ENCODE measurements around the gene CKAP5.

Gene CKAP5

DNA sequence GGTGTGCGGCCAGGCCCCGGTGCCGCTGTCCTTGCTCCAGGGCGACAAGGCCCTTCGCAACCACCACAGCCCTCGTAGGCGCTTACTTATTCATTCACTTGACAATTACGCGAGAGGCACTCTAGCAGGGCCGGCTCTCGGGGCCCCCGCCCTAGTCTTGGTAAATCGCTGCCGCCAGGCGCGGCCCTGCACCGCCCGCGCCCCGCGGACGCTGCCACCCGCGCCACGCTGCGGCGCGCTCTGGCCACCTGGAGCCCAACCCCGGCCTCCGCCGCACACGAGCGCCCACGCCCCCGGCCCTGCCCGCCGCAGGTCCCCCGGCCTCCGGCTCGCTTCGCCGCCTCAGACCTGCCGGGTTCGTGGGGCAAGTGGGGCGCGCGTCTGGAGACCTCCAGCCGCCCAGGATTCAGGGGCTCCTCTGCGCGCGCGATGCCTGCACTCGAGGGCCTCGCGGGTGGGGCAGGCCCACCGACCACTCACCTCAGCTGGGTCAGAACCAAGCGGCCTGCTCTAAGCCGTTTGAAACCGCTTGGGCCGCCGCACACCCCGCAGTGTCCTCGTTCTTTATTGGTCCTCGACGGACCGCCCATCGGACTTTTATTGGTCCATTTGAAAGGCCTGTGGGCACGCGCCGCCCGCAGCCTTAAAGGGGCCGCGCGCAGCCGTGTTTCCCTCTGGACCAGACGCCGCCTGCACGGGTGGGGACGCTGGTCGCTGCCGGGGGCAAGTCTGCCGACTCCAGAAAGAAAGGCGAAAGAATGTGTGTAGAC lies at the start of gene CKAP5:
Gene CKAP5 (minus strand): TSS at position 541 of the 770 bp plus-strand sequence. CDS start 25,049 bp downstream, outside the sequence.
- H3K36me3 ChIP-seq (ENCODE audit: control insufficient read depth, insufficient read depth, low read length): no peaks in the 10 kb centered on the region
- no peaks in the 10 kb centered on the region for H3K9me3 ChIP-seq (ENCODE audit: control insufficient read depth, insufficient read depth, low read length)
- peak within 1 kb of the TSS; percentile 84 for H3K4me3 ChIP-seq (ENCODE audit: low read depth, low read length)
- H3K9ac ChIP-seq (ENCODE audit: low read depth, low read length): peak within 1 kb of the TSS; percentile 66
- H3K4me1 ChIP-seq (ENCODE audit: control insufficient read depth, insufficient read depth, low read length): peaks cover 10% of the 10 kb centered on the region
- H3K27me3 ChIP-seq (ENCODE audit: control insufficient read depth, insufficient read depth, low read length): peaks cover 23% of the 10 kb centered on the region

DNA sequence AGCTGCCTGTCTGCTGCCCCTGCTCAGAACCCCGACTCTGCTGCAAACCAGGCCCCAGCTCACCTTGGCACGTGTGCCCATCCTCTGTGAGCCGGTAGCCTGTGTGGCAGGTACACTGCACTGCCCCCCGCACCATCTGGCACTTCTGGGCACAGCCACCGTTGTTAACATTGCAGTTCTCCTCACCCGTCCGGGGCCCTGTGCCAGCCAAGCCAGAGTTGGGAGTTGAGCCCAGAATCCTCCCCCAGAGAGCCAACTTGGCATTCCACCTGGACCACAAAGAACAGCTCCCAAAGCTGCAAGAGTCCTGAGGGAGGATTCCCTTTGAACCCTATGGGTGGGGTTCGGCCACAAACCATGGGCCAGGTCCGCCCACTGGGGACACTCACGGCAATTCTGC lies 49.7 kb upstream of the CKAP5 start:
- H3K36me3 ChIP-seq (ENCODE audit: control insufficient read depth, insufficient read depth, low read length): peaks cover 19% of the 10 kb centered on the region

DNA sequence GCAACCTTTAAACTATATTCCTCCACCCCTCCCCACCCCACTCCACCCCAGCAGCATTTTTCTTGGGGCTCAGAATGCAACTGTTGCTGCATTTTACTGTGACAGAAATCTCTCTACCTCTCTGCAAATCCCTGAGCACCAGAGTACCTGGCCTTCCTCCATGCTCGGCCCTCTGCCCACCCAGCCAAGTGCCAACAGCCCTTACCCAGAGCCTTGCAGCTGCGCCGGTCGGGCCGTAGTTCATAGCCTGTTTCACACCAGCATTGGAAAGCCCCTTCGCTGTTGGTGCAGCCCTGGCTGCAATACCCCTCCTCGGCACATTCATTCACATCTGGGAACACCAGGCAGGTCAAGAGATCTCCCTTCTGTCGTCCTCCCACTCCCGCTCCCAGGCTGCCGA lies 48.9 kb upstream of the CKAP5 start:
- peaks cover 19% of the 10 kb centered on the region for H3K36me3 ChIP-seq (ENCODE audit: control insufficient read depth, insufficient read depth, low read length)
- no peak overlapping the region for H3K4me3 ChIP-seq (ENCODE audit: low read depth, low read length)
- no peaks in the 10 kb centered on the region for H3K9me3 ChIP-seq (ENCODE audit: control insufficient read depth, insufficient read depth, low read length)
- H3K27me3 ChIP-seq (ENCODE audit: control insufficient read depth, insufficient read depth, low read length): no peaks in the 10 kb centered on the region
- no peaks in the 10 kb centered on the region for H3K4me1 ChIP-seq (ENCODE audit: control insufficient read depth, insufficient read depth, low read length)
- no peak overlapping the region for H3K9ac ChIP-seq (ENCODE audit: low read depth, low read length)

More for the DNA sequence above, 49.7 kb upstream of the CKAP5 start:
- Histone ChIP-seq H3K9ac (ENCODE audit: low read depth, low read length) (no peak overlapping the region), H3K27me3 (ENCODE audit: control insufficient read depth, insufficient read depth, low read length) (no peaks in the 10 kb centered on the region), H3K4me3 (ENCODE audit: low read depth, low read length) (no peak overlapping the region), H3K9me3 (ENCODE audit: control insufficient read depth, insufficient read depth, low read length) (no peaks in the 10 kb centered on the region), H3K4me1 (ENCODE audit: control insufficient read depth, insufficient read depth, low read length) (no peaks in the 10 kb centered on the region)

DNA sequence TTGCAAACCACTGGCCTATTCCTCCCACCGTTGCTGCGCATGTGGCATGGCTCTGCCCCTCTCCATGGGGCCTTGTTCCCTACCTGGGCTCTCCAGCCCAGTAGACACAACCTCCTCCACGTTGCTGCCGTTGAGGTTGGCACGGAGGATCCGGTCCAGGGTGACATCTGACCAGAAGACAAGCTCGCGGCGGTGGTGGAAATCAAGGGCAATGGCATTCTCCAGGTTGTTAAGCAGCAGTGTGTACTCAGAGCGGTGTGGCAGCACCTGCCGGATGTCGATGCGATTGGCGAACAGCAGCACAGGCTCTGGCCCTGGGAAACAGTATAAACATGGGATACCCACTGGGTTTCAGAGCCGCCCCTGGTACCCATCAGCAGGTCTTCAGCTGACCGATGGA lies 48.4 kb upstream of the CKAP5 start:
- Histone ChIP-seq H3K9me3 (ENCODE audit: control insufficient read depth, insufficient read depth, low read length) (no peaks in the 10 kb centered on the region), H3K27me3 (ENCODE audit: control insufficient read depth, insufficient read depth, low read length) (no peaks in the 10 kb centered on the region), H3K9ac (ENCODE audit: low read depth, low read length) (no peak overlapping the region), H3K36me3 (ENCODE audit: control insufficient read depth, insufficient read depth, low read length) (peaks cover 18% of the 10 kb centered on the region), H3K4me1 (ENCODE audit: control insufficient read depth, insufficient read depth, low read length) (no peaks in the 10 kb centered on the region), H3K4me3 (ENCODE audit: low read depth, low read length) (no peak overlapping the region)

DNA sequence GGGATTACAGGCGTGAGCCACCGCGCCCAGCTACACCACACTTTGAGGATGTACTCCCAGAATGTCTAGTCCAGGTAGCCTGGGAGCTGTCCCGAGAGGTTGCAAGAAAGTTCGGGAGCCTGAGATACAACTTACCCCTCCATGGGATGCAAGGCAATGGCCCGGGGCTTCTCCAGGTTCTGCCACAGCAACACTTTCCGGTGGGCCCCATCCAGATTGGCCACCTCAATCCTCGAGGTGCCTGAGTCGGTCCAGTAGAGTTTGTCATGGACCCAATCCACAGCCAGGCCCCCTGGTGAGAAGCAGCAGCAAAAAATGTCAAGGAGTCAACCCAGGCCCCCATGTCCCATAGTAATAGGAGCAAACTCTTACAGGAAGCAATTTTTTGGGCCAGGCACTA lies 46.8 kb upstream of the CKAP5 start:
- H3K4me1 ChIP-seq (ENCODE audit: control insufficient read depth, insufficient read depth, low read length): no peaks in the 10 kb centered on the region
- no peak overlapping the region for H3K9ac ChIP-seq (ENCODE audit: low read depth, low read length)
- no peaks in the 10 kb centered on the region for H3K9me3 ChIP-seq (ENCODE audit: control insufficient read depth, insufficient read depth, low read length)
- H3K36me3 ChIP-seq (ENCODE audit: control insufficient read depth, insufficient read depth, low read length): peaks cover 12% of the 10 kb centered on the region
- no peaks in the 10 kb centered on the region for H3K27me3 ChIP-seq (ENCODE audit: control insufficient read depth, insufficient read depth, low read length)
- no peak overlapping the region for H3K4me3 ChIP-seq (ENCODE audit: low read depth, low read length)

DNA sequence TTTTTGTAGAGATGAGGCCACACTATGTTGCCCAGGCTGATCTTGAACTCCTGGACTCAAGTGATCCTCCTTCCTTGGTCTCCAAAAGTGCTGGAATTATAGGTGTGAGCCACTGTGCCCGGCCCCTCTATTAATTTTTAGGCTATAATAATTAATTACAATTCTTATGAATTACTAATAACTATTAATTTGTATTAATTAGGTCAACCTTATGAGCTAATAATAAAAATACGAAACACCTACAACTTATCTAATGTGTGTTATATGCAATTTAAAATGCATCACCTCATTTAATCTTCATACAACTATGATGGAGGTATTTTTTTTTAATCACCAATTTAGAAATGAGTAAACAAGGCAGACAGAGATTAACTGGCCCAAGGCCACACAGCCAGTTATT lies 46.0 kb upstream of the CKAP5 start:
- Histone ChIP-seq H3K36me3 (ENCODE audit: control insufficient read depth, insufficient read depth, low read length) (peaks cover 12% of the 10 kb centered on the region), H3K27me3 (ENCODE audit: control insufficient read depth, insufficient read depth, low read length) (no peaks in the 10 kb centered on the region), H3K4me1 (ENCODE audit: control insufficient read depth, insufficient read depth, low read length) (no peaks in the 10 kb centered on the region), H3K4me3 (ENCODE audit: low read depth, low read length) (no peak overlapping the region), H3K9ac (ENCODE audit: low read depth, low read length) (no peak overlapping the region), H3K9me3 (ENCODE audit: control insufficient read depth, insufficient read depth, low read length) (no peaks in the 10 kb centered on the region)

DNA sequence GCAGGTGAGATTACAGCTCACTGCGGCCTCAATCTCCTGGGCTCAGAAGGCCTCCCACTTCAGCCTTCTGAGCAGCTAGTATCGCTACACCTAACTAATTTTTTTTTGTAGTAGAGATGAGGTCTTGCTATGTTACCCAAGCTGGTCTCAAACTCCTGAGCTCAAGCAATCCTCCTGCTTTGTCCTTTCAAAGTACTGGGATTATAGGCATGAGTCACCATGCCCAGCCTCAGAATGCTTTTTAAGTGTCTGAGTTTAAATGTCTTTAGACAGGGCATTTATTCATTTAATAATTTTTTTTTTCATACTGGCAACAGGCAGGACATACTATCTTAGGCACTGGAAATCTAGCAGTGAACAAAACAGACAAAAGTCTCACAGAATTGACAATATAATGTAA lies 44.6 kb upstream of the CKAP5 start:
- Histone ChIP-seq H3K9ac (ENCODE audit: low read depth, low read length) (no peak overlapping the region), H3K27me3 (ENCODE audit: control insufficient read depth, insufficient read depth, low read length) (no peaks in the 10 kb centered on the region), H3K4me1 (ENCODE audit: control insufficient read depth, insufficient read depth, low read length) (no peaks in the 10 kb centered on the region), H3K4me3 (ENCODE audit: low read depth, low read length) (no peak overlapping the region), H3K9me3 (ENCODE audit: control insufficient read depth, insufficient read depth, low read length) (no peaks in the 10 kb centered on the region), H3K36me3 (ENCODE audit: control insufficient read depth, insufficient read depth, low read length) (peaks cover 13% of the 10 kb centered on the region)

DNA sequence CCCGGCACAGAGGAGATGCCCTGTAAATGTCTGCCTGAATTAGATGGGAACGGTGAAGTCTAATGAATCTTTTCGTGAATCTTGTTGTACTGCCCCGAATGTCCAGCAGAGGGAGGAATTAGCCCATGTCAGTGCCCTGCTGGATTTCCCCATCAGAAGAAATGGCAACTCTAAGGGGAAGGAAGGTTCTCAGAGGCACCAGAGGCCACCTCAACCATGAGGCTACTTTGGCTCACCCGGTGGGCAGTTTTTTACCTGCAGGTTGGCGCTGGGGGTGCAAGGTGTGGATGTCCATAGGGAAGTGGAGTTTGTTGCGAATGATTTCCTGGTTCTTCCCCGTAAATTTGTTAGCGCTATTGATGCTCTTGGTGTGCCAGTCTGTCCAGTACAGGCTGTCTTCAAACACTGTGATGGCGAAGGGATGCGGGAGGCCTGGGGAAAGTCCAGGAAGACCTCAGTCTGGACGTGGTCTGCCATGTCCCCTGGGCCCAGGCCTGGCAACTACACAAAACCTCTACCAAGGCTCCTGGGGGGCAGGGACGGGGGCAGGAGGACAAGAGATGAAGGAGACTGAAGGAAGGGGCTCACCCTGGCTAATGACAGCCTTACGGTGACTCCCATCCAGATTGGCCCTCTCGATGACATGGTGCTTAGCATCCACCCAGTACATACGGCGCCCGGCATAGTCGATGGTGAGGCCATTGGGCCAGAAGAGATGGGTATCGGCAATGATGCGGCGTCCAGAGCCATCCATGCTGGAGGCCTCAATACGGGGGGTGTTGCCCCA lies 43.8 kb upstream of the CKAP5 start:
- Histone ChIP-seq H3K4me3 (ENCODE audit: low read depth, low read length) (no peak overlapping the region), H3K27me3 (ENCODE audit: control insufficient read depth, insufficient read depth, low read length) (no peaks in the 10 kb centered on the region), H3K4me1 (ENCODE audit: control insufficient read depth, insufficient read depth, low read length) (no peaks in the 10 kb centered on the region), H3K9ac (ENCODE audit: low read depth, low read length) (no peak overlapping the region), H3K36me3 (ENCODE audit: control insufficient read depth, insufficient read depth, low read length) (peaks cover 11% of the 10 kb centered on the region), H3K9me3 (ENCODE audit: control insufficient read depth, insufficient read depth, low read length) (no peaks in the 10 kb centered on the region)

DNA sequence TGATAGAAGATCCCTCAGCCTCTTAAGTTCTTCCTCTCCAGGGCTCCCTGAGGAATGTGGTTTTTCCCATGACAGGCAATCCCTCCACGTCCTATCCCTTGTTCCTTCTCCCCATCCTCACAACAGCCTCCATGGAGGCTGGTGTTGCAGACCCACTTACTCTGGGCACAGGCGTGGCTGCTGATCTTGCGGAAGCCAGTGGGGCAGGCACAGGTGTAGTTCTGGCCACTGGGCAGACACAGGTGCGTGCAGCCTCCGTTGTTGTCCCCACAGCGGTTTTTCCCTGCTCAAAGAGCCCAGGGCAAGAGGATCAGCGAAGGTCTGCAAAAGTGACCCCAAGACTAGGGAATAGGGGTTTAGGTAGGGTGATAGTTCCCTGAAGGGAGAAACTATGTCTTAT lies 43.2 kb upstream of the CKAP5 start:
- peaks cover 11% of the 10 kb centered on the region for H3K36me3 ChIP-seq (ENCODE audit: control insufficient read depth, insufficient read depth, low read length)
- no peaks in the 10 kb centered on the region for H3K27me3 ChIP-seq (ENCODE audit: control insufficient read depth, insufficient read depth, low read length)
- H3K4me3 ChIP-seq (ENCODE audit: low read depth, low read length): no peak overlapping the region
- H3K9me3 ChIP-seq (ENCODE audit: control insufficient read depth, insufficient read depth, low read length): no peaks in the 10 kb centered on the region
- H3K4me1 ChIP-seq (ENCODE audit: control insufficient read depth, insufficient read depth, low read length): no peaks in the 10 kb centered on the region
- no peak overlapping the region for H3K9ac ChIP-seq (ENCODE audit: low read depth, low read length)

DNA sequence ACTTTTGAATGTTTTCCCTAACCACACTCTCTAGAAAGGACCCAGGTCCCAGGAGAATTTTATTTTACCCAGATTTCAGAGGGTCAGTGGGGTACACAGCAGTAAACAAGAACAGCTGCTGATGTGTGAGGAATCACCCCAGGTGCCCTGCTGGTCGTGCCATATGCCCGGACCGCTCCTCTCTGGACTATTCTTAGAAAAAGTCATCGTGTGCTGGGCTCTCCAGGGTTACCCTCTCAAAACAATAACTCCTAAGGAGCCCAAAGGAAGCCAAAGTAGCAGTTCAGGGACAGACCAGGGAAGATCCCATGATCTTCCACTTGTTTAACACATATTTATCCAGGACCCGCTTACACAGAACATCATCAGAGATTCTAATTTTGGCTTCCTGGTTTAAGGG lies 42.6 kb upstream of the CKAP5 start:
- Histone ChIP-seq H3K4me3 (ENCODE audit: low read depth, low read length) (no peak overlapping the region), H3K36me3 (ENCODE audit: control insufficient read depth, insufficient read depth, low read length) (peaks cover 11% of the 10 kb centered on the region), H3K4me1 (ENCODE audit: control insufficient read depth, insufficient read depth, low read length) (no peaks in the 10 kb centered on the region)

DNA sequence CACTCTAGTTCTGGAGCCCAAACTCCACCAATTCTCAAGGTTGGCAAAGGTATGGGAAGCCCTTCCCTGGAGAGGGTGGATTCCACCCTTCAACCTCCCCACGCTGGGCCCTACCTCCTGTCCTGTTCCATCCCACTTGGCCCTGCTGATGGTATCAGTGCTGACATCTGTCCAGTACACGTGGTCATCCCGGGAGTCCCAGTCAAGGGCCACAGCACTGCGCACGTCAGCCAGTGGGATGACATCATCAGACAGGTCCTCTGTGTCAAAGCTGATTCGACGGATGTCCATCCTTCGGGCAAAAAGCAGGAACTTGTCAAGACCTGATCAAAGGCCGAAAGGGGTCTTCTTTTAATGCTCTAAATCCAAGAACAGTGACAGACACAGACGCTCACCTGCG lies 40.1 kb upstream of the CKAP5 start:
- Histone ChIP-seq H3K9me3 (ENCODE audit: control insufficient read depth, insufficient read depth, low read length) (no peaks in the 10 kb centered on the region), H3K4me1 (ENCODE audit: control insufficient read depth, insufficient read depth, low read length) (no peaks in the 10 kb centered on the region), H3K27me3 (ENCODE audit: control insufficient read depth, insufficient read depth, low read length) (no peaks in the 10 kb centered on the region), H3K36me3 (ENCODE audit: control insufficient read depth, insufficient read depth, low read length) (peaks cover 14% of the 10 kb centered on the region), H3K9ac (ENCODE audit: low read depth, low read length) (no peak overlapping the region), H3K4me3 (ENCODE audit: low read depth, low read length) (no peak overlapping the region)

More for the DNA sequence above, 42.6 kb upstream of the CKAP5 start:
- no peaks in the 10 kb centered on the region for H3K9me3 ChIP-seq (ENCODE audit: control insufficient read depth, insufficient read depth, low read length)
- H3K27me3 ChIP-seq (ENCODE audit: control insufficient read depth, insufficient read depth, low read length): no peaks in the 10 kb centered on the region
- no peak overlapping the region for H3K9ac ChIP-seq (ENCODE audit: low read depth, low read length)

DNA sequence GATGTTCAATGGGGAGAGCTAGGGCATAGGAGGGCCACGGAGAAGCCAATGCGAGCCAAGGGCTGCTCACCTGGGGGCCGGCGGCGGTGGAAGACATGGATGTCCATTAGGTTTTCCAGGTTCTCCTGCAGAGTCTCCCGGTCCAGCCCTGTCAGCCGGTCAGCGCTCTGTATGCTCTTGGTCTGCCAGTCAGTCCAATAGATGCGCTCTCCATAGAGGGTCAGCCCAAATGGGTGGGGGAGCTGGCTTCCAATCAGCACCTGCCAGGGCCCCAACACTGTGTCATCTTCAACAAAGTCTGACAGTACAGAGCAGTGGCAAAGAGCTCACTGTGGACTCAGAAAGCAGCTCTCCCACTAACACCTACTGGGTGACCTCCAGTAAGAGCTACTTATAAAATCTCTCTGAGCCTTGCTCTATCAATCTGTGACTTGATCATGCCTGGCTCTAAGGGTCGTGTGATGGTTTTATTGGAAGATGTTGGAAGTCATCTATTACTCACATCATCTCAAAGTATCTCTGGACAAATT lies 33.0 kb upstream of the CKAP5 start:
- Histone ChIP-seq H3K27me3 (ENCODE audit: control insufficient read depth, insufficient read depth, low read length) (no peaks in the 10 kb centered on the region), H3K4me1 (ENCODE audit: control insufficient read depth, insufficient read depth, low read length) (no peaks in the 10 kb centered on the region), H3K4me3 (ENCODE audit: low read depth, low read length) (no peak overlapping the region), H3K36me3 (ENCODE audit: control insufficient read depth, insufficient read depth, low read length) (peaks cover 17% of the 10 kb centered on the region), H3K9ac (ENCODE audit: low read depth, low read length) (no peak overlapping the region), H3K9me3 (ENCODE audit: control insufficient read depth, insufficient read depth, low read length) (no peaks in the 10 kb centered on the region)

Measured in iPS-15b (cell line).